GM18498 (cell line): ENCODE measurements around the gene TSPAN9.

Experiments used
- ATAC-seq: cut with Tn5 transposase; IDR thresholded peaks from one replicate; pipeline ENCODE4 v1.9.1; 2021; ENCODE audit warnings: mild to moderate bottlenecking, moderate library complexity; ENCODE audit not compliant: unreplicated experiment

The TSPAN9 gene

GRCh38 chr12:3097836-3098235 is 20.7 kb downstream of the TSPAN9 start:
- no peak for ATAC-seq

- ATAC-seq: no peak
Observed at GRCh38 chr12:3098436-3098835, 21.3 kb downstream of the TSPAN9 start.

- no peak for ATAC-seq
Observed at GRCh38 chr12:3099146-3099545, 22.0 kb downstream of the TSPAN9 start.

- no peak for ATAC-seq
Observed at GRCh38 chr12:3101309-3102024, 24.3 kb downstream of the TSPAN9 start.

- no peak for ATAC-seq
Observed at GRCh38 chr12:3102771-3103410, 25.7 kb downstream of the TSPAN9 start.

GRCh38 chr12:3103806-3104205 is 26.6 kb downstream of the TSPAN9 start:
- ATAC-seq: no peak

GRCh38 chr12:3105690-3106479 is 28.7 kb downstream of the TSPAN9 start:
- ATAC-seq: no peak

GRCh38 chr12:3106579-3106978 is 29.4 kb downstream of the TSPAN9 start:
- ATAC-seq: no peak

GRCh38 chr12:3107071-3107583 is 29.9 kb downstream of the TSPAN9 start:
- ATAC-seq: no peak

GRCh38 chr12:3107954-3108353 is 30.8 kb downstream of the TSPAN9 start:
- ATAC-seq: no peak

GRCh38 chr12:3110578-3110977 is 33.4 kb downstream of the TSPAN9 start:
- no peak for ATAC-seq

- no peak for ATAC-seq
Observed at GRCh38 chr12:3113671-3114325, 36.6 kb downstream of the TSPAN9 start.

- ATAC-seq: no peak
Observed at GRCh38 chr12:3114671-3115070, 37.5 kb downstream of the TSPAN9 start.

GRCh38 chr12:3115078-3115477 is 37.9 kb downstream of the TSPAN9 start:
- ATAC-seq: no peak

- ATAC-seq: no peak
Observed at GRCh38 chr12:3116106-3116844, 39.1 kb downstream of the TSPAN9 start.

- ATAC-seq: no peak
Observed at GRCh38 chr12:3117144-3117581, 40.0 kb downstream of the TSPAN9 start.

- no peak for ATAC-seq
Observed at GRCh38 chr12:3117591-3118015, 40.4 kb downstream of the TSPAN9 start.

- ATAC-seq: no peak
Observed at GRCh38 chr12:3119192-3119755, 42.1 kb downstream of the TSPAN9 start.

GRCh38 chr12:3119756-3120601 is 42.8 kb downstream of the TSPAN9 start:
- ATAC-seq: no peak
